ENCODE results near the gene STK26.

STK26 gene

GRCh38 chrX:132022198-132022966 lies 720 bp upstream of the STK26 start:
- no peak for DNase-seq (ENCODE audit: low read depth)
- peak overlapping the region; percentile 59 for H3K4me3 ChIP-seq (ENCODE audit: low read length)
- no peak; the same call in 1 of the 2 replicates for TF ChIP-seq CTCF (conservative IDR thresholded peaks at IDR 0.05; ENCODE audit: low read length)

- no peak for TF ChIP-seq CTCF (conservative IDR thresholded peaks at IDR 0.05; ENCODE audit: low read length)
- DNase-seq (ENCODE audit: low read depth): no peak
- peak overlapping the region; percentile 59 for H3K4me3 ChIP-seq (ENCODE audit: low read length)
Measured at GRCh38 chrX:132023896-132024386, 839 bp downstream of the STK26 start.

GRCh38 chrX:132025041-132025440 lies 1.9 kb downstream of the STK26 start:
- no peak for DNase-seq (ENCODE audit: low read depth)

GRCh38 chrX:132030264-132030663 lies 7.2 kb downstream of the STK26 start:
- H3K4me3 ChIP-seq (ENCODE audit: low read length): no peak overlapping the region
- no peak for DNase-seq (ENCODE audit: low read depth)
- no peak for TF ChIP-seq CTCF (conservative IDR thresholded peaks at IDR 0.05; ENCODE audit: low read length)

More at GRCh38 chrX:132025041-132025440, 1.9 kb downstream of the STK26 start:
- no peak overlapping the region for H3K4me3 ChIP-seq (ENCODE audit: low read length)
- no peak for TF ChIP-seq CTCF (conservative IDR thresholded peaks at IDR 0.05; ENCODE audit: low read length)

- no peak for DNase-seq (ENCODE audit: low read depth)
- no peak for TF ChIP-seq CTCF (conservative IDR thresholded peaks at IDR 0.05; ENCODE audit: low read length)
- H3K4me3 ChIP-seq (ENCODE audit: low read length): no peak overlapping the region
Measured at GRCh38 chrX:132031867-132032266, 8.8 kb downstream of the STK26 start.

- no peak overlapping the region for H3K4me3 ChIP-seq (ENCODE audit: low read length)
- TF ChIP-seq CTCF (conservative IDR thresholded peaks at IDR 0.05; ENCODE audit: low read length): no peak
- DNase-seq (ENCODE audit: low read depth): no peak
Measured at GRCh38 chrX:132033166-132033565, 10.1 kb downstream of the STK26 start.

GRCh38 chrX:132034648-132035047 lies 11.5 kb downstream of the STK26 start:
- DNase-seq (ENCODE audit: low read depth): no peak

More at GRCh38 chrX:132034648-132035047, 11.5 kb downstream of the STK26 start:
- no peak overlapping the region for H3K4me3 ChIP-seq (ENCODE audit: low read length)
- no peak for TF ChIP-seq CTCF (conservative IDR thresholded peaks at IDR 0.05; ENCODE audit: low read length)

Data from AG10803 (cell line).